ENCODE results near the gene PRTN3.

The PRTN3 gene

DNA sequence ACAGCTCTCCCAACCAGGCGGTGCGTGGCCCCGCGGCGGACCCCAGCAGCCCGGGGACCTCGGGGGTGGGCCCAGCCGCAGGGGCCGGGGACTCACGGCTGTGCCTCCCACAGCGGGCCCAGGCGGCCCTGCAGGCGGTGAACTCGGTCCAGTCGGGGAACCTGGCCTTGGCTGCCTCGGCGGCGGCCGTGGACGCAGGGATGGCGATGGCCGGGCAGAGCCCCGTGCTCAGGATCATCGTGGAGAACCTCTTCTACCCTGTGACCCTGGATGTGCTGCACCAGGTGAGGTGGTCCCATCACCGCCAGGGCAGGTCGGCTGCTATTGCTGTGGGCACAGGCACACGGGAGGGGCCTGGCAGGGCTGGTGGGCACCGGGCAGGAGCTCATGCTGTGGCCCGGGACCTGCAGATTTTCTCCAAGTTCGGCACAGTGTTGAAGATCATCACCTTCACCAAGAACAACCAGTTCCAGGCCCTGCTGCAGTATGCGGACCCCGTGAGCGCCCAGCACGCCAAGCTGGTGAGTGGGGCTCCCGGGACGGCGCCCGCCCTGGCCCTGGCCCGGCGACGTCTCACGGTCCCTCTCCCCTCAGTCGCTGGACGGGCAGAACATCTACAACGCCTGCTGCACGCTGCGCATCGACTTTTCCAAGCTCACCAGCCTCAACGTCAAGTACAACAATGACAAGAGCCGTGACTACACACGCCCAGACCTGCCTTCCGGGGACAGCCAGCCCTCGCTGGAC lies 36.2 kb upstream of the PRTN3 start:
- Histone ChIP-seq H3K9me3 (ENCODE audit: control insufficient read depth, insufficient read depth, low read length) (no peaks in the 10 kb centered on the region), H3K36me3 (ENCODE audit: control insufficient read depth, insufficient read depth, low read length) (peaks cover 100% of the 10 kb centered on the region), H3K4me1 (ENCODE audit: control insufficient read depth, insufficient read depth, low read length) (peaks cover 20% of the 10 kb centered on the region), H3K4me3 (ENCODE audit: low read depth, low read length) (no peak overlapping the region), H3K9ac (ENCODE audit: low read depth, low read length) (no peak overlapping the region), H3K27me3 (ENCODE audit: control insufficient read depth, insufficient read depth, low read length) (no peaks in the 10 kb centered on the region), H3K27ac (ENCODE audit: low read depth, low read length) (peak overlapping the region; percentile 10)

DNA sequence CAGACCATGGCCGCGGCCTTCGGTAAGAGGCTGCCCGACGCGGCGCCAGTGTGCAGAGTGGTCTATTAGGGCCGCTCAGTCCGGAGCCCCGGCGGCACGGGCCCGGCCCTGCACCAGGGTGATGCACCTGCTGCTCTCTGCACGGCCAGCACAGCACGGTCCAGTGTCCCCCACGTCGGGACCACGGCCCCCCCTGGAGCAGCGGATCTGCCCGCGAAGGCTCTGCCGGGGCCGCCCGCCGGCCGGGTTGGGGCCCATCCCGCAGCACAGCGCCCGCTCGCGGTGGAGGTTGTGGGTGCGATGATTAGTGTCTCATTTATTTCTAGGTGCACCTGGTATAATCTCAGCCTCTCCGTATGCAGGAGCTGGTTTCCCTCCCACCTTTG lies 35.6 kb upstream of the PRTN3 start:
- Histone ChIP-seq H3K9ac (ENCODE audit: low read depth, low read length) (no peak overlapping the region), H3K4me1 (ENCODE audit: control insufficient read depth, insufficient read depth, low read length) (peaks cover 14% of the 10 kb centered on the region), H3K9me3 (ENCODE audit: control insufficient read depth, insufficient read depth, low read length) (no peaks in the 10 kb centered on the region), H3K27me3 (ENCODE audit: control insufficient read depth, insufficient read depth, low read length) (no peaks in the 10 kb centered on the region), H3K36me3 (ENCODE audit: control insufficient read depth, insufficient read depth, low read length) (peaks cover 100% of the 10 kb centered on the region), H3K27ac (ENCODE audit: low read depth, low read length) (no peak overlapping the region), H3K4me3 (ENCODE audit: low read depth, low read length) (no peak overlapping the region)

DNA sequence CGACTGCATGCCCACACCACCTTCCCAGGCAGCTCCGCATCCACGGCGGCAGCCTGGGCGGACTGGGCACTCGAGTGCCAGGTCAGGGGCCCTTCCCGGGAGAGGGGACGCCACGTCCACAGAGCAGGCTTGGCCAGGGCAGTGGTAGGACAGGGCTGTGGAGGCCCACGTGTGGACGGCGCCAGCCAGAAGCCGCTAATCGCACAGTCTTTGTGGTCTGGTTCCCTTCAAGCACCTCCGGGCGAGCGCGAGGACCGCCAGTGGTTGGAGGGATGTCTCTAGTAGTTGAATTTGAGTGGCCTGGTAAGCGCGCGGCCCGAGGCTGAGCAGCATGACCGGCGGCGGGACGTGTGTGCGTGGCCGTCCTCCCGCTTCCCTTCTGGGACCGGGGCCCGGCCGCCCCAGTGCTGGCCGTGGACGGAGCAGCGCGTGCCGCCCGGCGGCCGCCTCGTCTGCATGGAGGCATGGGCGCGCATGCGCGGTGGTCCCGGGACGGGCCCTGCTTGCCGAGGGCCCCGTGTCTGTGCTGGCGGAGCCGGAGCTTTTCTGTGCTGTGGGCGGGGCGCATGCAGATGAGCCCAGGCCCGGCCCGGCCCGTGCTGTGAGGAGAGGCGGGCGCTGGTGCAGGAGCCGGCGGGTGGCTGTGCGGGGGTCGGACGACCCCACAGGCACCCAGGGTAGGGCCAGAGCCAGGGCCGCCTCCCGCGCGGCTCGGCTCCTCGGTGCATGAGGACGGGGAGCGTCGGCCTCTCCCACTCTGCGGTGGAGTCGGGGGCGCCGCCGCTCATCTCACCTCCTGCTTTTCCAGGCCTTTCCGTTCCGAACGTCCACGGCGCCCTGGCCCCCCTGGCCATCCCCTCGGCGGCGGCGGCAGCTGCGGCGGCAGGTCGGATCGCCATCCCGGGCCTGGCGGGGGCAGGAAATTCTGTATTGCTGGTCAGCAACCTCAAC lies 34.9 kb upstream of the PRTN3 start:
- no peak overlapping the region for H3K9ac ChIP-seq (ENCODE audit: low read depth, low read length)
- H3K4me1 ChIP-seq (ENCODE audit: control insufficient read depth, insufficient read depth, low read length), result peaks cover 8% of the 10 kb centered on the region; the same call in 1 of the 2 replicates
- no peak overlapping the region for H3K4me3 ChIP-seq (ENCODE audit: low read depth, low read length)
- H3K27me3 ChIP-seq (ENCODE audit: control insufficient read depth, insufficient read depth, low read length), result no peaks in the 10 kb centered on the region
- H3K36me3 ChIP-seq (ENCODE audit: control insufficient read depth, insufficient read depth, low read length), result peaks cover 100% of the 10 kb centered on the region
- no peak overlapping the region for H3K27ac ChIP-seq (ENCODE audit: low read depth, low read length)
- H3K9me3 ChIP-seq (ENCODE audit: control insufficient read depth, insufficient read depth, low read length), result no peaks in the 10 kb centered on the region

DNA sequence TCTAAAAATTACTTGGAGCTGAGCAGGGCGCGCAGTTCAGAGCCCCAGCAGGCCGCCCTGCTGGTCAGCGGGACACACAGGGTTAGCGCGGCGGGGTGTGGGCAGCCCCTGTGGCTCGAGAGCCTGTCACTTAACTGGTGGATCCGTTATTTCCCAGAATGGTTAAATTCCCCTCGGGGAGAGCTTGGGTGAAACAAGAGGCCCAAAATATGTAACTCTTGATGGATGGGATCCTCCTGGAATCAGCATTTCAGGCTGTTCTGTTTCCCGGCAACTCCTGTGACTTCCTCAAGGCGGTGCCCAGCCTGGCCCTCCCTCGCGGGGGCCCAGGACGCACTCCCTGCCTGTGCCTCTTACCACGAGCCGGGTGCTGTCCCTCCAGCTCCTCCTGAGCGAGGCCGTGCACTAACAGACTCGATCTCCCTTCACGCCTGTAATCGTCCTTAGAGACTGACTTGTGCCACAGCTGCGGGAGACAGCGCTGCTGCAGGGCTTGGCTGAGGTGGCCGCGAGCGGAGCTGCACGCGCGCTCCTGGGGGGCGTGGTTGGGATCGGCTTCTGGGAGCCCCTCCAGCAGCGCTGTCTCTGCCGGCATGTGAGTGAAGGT lies 33.9 kb upstream of the PRTN3 start:
- peaks cover 100% of the 10 kb centered on the region for H3K36me3 ChIP-seq (ENCODE audit: control insufficient read depth, insufficient read depth, low read length)

DNA sequence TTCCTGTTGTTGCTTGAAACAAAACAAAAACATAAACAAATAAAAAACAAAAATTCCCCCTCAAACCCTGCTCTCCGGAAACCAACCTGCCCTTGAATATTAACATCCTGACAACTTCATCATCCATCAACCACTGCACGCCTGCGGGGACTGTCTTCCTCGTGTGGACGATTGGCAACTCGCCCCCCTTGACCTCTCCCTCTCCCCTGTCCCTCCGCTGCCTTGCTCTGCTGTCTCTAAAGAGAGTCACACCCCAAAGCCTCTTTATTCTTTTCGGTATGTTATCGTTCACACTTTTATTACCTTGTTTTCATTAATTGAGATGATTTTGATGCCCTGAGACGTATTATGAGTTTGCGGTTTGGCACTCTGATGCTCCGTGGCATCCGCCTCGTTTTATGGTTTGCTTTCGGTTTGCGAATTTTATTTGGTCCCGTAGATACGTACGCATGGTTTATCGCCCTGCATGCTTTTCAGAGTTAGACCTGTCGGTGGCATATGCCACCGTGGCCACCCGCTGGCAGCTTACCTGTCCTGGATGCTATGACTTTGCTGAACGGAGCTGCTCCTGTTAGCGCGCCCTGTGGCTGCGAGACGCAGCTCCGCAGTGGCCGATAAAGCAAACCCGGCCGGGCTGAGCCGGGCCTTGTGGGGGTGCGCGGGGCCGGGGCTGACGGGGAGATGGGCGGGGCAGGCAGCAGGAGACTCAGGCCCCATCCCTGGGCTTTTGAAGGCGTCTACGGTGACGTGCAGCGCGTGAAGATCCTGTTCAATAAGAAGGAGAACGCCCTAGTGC lies 33.0 kb upstream of the PRTN3 start:
- Histone ChIP-seq H3K9me3 (ENCODE audit: control insufficient read depth, insufficient read depth, low read length) (no peaks in the 10 kb centered on the region), H3K36me3 (ENCODE audit: control insufficient read depth, insufficient read depth, low read length) (peaks cover 94% of the 10 kb centered on the region), H3K4me3 (ENCODE audit: low read depth, low read length) (no peak overlapping the region), H3K9ac (ENCODE audit: low read depth, low read length) (no peak overlapping the region), H3K27me3 (ENCODE audit: control insufficient read depth, insufficient read depth, low read length) (no peaks in the 10 kb centered on the region), H3K27ac (ENCODE audit: low read depth, low read length) (no peak overlapping the region), H3K4me1 (ENCODE audit: control insufficient read depth, insufficient read depth, low read length) (no peaks in the 10 kb centered on the region)

More for the DNA sequence above, 33.9 kb upstream of the PRTN3 start:
- Histone ChIP-seq H3K9me3 (ENCODE audit: control insufficient read depth, insufficient read depth, low read length) (no peaks in the 10 kb centered on the region), H3K27ac (ENCODE audit: low read depth, low read length) (no peak overlapping the region), H3K9ac (ENCODE audit: low read depth, low read length) (no peak overlapping the region), H3K4me3 (ENCODE audit: low read depth, low read length) (no peak overlapping the region), H3K27me3 (ENCODE audit: control insufficient read depth, insufficient read depth, low read length) (no peaks in the 10 kb centered on the region), H3K4me1 (ENCODE audit: control insufficient read depth, insufficient read depth, low read length) (peaks cover 2% of the 10 kb centered on the region; the same call in 1 of the 2 replicates)

DNA sequence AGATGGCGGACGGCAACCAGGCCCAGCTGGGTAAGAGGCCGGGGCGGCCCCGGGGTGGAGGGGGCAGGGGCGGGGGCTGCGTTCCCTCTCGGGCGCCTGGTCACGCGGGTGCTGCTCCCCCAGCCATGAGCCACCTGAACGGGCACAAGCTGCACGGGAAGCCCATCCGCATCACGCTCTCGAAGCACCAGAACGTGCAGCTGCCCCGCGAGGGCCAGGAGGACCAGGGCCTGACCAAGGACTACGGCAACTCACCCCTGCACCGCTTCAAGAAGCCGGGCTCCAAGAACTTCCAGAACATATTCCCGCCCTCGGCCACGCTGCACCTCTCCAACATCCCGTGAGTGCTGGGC lies 32.4 kb upstream of the PRTN3 start:
- H3K36me3 ChIP-seq (ENCODE audit: control insufficient read depth, insufficient read depth, low read length), result peaks cover 89% of the 10 kb centered on the region

DNA sequence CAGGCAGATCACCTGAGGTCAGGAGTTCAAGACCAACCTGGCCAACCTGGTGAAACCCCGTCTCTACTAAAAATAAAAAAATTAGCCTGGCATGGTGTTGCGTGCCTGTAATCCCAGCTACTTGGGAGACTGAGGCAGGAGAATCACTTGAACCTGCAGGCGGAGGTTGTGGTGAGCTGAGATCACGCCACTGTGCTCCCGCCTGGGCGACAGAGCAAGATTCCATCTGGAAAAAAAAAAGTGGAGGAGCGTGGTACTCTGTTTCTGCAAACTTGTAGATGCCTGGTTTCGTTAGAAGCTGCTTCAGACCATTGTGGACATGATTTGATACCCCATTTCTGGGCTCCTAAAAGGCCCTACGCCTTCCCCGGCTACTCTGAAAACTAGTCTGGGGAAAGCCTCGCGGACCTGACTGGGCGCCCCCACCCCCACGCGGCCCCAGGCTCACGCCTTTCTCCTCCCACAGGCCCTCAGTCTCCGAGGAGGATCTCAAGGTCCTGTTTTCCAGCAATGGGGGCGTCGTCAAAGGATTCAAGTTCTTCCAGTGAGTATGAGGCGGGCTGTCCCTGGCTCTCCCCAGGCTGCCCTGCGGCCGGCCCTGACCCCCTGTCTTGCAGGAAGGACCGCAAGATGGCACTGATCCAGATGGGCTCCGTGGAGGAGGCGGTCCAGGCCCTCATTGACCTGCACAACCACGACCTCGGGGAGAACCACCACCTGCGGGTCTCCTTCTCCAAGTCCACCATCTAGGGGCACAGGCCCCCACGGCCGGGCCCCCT lies 30.5 kb upstream of the PRTN3 start:
- Histone ChIP-seq H3K27ac (ENCODE audit: low read depth, low read length) (no peak overlapping the region), H3K27me3 (ENCODE audit: control insufficient read depth, insufficient read depth, low read length) (no peaks in the 10 kb centered on the region), H3K9me3 (ENCODE audit: control insufficient read depth, insufficient read depth, low read length) (no peaks in the 10 kb centered on the region), H3K9ac (ENCODE audit: low read depth, low read length) (no peak overlapping the region), H3K36me3 (ENCODE audit: control insufficient read depth, insufficient read depth, low read length) (peaks cover 81% of the 10 kb centered on the region), H3K4me3 (ENCODE audit: low read depth, low read length) (no peak overlapping the region), H3K4me1 (ENCODE audit: control insufficient read depth, insufficient read depth, low read length) (no peaks in the 10 kb centered on the region)

More for the DNA sequence above, 32.4 kb upstream of the PRTN3 start:
- no peaks in the 10 kb centered on the region for H3K4me1 ChIP-seq (ENCODE audit: control insufficient read depth, insufficient read depth, low read length)
- no peak overlapping the region for H3K27ac ChIP-seq (ENCODE audit: low read depth, low read length)
- H3K4me3 ChIP-seq (ENCODE audit: low read depth, low read length), result no peak overlapping the region
- H3K9ac ChIP-seq (ENCODE audit: low read depth, low read length), result no peak overlapping the region
- H3K9me3 ChIP-seq (ENCODE audit: control insufficient read depth, insufficient read depth, low read length), result no peaks in the 10 kb centered on the region
- H3K27me3 ChIP-seq (ENCODE audit: control insufficient read depth, insufficient read depth, low read length), result no peaks in the 10 kb centered on the region

DNA sequence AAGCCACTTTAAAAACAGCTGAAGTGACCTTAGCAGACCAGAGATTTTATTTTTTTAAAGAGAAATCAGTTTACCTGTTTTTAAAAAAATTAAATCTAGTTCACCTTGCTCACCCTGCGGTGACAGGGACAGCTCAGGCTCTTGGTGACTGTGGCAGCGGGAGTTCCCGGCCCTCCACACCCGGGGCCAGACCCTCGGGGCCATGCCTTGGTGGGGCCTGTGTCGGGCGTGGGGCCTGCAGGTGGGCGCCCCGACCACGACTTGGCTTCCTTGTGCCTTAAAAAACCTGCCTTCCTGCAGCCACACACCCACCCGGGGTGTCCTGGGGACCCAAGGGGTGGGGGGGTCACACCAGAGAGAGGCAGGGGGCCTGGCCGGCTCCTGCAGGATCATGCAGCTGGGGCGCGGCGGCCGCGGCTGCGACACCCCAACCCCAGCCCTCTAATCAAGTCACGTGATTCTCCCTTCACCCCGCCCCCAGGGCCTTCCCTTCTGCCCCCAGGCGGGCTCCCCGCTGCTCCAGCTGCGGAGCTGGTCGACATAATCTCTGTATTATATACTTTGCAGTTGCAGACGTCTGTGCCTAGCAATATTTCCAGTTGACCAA lies 29.8 kb upstream of the PRTN3 start:
- H3K36me3 ChIP-seq (ENCODE audit: control insufficient read depth, insufficient read depth, low read length), result peaks cover 79% of the 10 kb centered on the region
- H3K4me1 ChIP-seq (ENCODE audit: control insufficient read depth, insufficient read depth, low read length), result no peaks in the 10 kb centered on the region
- H3K27ac ChIP-seq (ENCODE audit: low read depth, low read length), result no peak overlapping the region
- no peaks in the 10 kb centered on the region for H3K27me3 ChIP-seq (ENCODE audit: control insufficient read depth, insufficient read depth, low read length)
- H3K4me3 ChIP-seq (ENCODE audit: low read depth, low read length), result no peak overlapping the region
- no peak overlapping the region for H3K9ac ChIP-seq (ENCODE audit: low read depth, low read length)
- H3K9me3 ChIP-seq (ENCODE audit: control insufficient read depth, insufficient read depth, low read length), result no peaks in the 10 kb centered on the region

DNA sequence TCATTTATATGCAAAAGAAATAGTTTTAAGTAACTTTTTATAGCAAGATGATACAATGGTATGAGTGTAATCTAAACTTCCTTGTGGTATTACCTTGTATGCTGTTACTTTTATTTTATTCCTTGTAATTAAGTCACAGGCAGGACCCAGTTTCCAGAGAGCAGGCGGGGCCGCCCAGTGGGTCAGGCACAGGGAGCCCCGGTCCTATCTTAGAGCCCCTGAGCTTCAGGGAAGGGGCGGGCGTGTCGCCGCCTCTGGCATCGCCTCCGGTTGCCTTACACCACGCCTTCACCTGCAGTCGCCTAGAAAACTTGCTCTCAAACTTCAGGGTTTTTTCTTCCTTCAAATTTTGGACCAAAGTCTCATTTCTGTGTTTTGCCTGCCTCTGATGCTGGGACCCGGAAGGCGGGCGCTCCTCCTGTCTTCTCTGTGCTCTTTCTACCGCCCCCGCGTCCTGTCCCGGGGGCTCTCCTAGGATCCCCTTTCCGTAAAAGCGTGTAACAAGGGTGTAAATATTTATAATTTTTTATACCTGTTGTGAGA lies 29.2 kb upstream of the PRTN3 start:
- Histone ChIP-seq H3K36me3 (ENCODE audit: control insufficient read depth, insufficient read depth, low read length) (peaks cover 73% of the 10 kb centered on the region), H3K4me1 (ENCODE audit: control insufficient read depth, insufficient read depth, low read length) (no peaks in the 10 kb centered on the region), H3K27me3 (ENCODE audit: control insufficient read depth, insufficient read depth, low read length) (no peaks in the 10 kb centered on the region), H3K9ac (ENCODE audit: low read depth, low read length) (no peak overlapping the region), H3K9me3 (ENCODE audit: control insufficient read depth, insufficient read depth, low read length) (no peaks in the 10 kb centered on the region), H3K27ac (ENCODE audit: low read depth, low read length) (no peak overlapping the region), H3K4me3 (ENCODE audit: low read depth, low read length) (no peak overlapping the region)

All from HUES48 (cell line).